Measurements from ENCODE around the gene TSHZ3.

TSHZ3 gene

DNA sequence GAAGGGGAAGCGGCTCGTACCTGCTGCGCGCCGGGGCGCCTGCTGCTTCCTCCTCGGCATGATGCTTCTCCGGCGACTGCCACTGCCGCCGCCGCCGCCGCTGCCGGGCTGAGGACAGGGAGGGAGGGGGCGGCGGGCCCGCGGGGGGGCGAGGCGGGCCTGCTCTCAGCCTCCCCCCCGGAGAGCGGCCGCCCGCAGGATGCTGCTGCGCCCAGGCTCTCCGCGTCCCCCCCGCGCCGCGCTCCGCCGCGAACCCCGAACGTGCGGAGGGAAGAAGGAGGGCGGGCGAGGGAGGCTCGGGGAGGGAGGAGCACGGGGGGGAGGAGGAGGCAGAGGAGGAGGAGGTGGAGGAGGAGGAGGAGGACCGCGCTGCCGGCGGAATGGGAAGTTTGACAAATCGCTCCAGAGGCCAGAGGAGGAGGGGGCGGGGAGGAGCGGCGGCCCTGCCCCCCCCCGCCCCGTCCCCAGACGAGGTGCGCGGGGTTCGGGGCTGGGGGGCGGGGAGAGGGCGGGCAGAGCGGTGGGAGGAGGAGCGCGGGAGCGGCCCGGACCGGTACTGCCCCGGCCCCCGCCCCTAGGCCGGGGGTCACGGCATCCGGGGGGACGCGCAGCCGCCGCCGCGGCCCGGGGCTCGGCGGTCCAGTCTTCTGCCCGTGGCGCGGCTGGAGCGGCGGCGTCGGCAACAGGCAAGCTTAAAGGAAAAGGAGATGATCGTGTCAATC is at the start of gene TSHZ3:
Gene TSHZ3 (minus strand): TSS at position 277 of the 722 bp plus-strand sequence. CDS start 217 bp downstream, at position 60.
- DNase-seq: peak; percentile 49

GRCh38 chr19:31397308-31397707 is 48.1 kb upstream of the TSHZ3 start:
- DNase-seq: no peak

GRCh38 chr19:31392464-31392863 is 43.2 kb upstream of the TSHZ3 start:
- no peak for DNase-seq

GRCh38 chr19:31391518-31391917 is 42.3 kb upstream of the TSHZ3 start:
- DNase-seq: no peak

- DNase-seq: no peak
These were observed 41.5 kb upstream of the TSHZ3 start for GRCh38 chr19:31390711-31391110.

GRCh38 chr19:31389874-31390273 is 40.6 kb upstream of the TSHZ3 start:
- DNase-seq: no peak

GRCh38 chr19:31387717-31388301 is 38.6 kb upstream of the TSHZ3 start:
- DNase-seq: no peak

DNA sequence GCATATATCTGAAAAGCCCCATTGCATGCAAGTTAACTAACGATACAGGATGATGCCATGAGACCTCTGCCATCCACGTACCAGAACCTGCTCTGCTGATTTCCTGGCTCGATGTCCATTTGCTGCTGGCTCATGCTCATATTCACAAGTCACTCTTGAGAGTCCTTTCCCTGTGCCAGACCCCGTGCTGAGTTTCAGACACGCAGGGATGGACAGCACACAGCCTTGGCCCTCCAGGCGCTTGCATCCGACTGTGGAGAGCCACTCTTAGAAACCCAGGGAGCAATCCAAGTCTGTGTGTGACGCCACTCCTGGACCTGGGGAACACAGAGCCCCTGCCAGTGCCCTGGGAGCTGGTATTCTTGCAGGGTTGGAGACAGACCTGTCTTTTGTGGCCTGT is 37.6 kb upstream of the TSHZ3 start:
- no peak for DNase-seq

GRCh38 chr19:31385744-31386143 is 36.5 kb upstream of the TSHZ3 start:
- DNase-seq: no peak

DNA sequence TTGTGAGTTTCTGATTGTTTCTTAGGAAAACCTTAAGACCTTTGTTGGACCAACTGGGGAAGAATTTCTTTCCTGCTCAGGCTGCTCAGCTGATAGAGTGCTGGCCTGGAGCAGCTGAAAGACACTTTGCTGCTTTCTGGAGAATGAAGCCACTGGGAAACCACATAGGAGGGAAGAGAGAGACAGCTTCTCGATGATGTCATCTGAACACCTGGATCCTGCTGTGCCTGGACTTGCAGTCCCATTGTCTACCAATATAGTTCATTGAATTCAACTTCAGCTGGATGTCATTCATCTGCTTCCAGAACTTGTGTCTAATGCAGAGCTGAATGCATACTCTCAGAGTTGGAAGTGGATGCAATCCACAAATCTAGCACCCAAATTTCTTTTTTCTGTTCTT is 34.3 kb upstream of the TSHZ3 start:
- no peak for DNase-seq

- no peak for DNase-seq
These were observed 31.6 kb upstream of the TSHZ3 start for GRCh38 chr19:31380854-31381253.

GRCh38 chr19:31378404-31378803 is 29.2 kb upstream of the TSHZ3 start:
- no peak for DNase-seq

GRCh38 chr19:31377736-31378135 is 28.5 kb upstream of the TSHZ3 start:
- no peak for DNase-seq

- no peak for DNase-seq
These were observed 23.1 kb upstream of the TSHZ3 start for GRCh38 chr19:31372246-31372781.

DNA sequence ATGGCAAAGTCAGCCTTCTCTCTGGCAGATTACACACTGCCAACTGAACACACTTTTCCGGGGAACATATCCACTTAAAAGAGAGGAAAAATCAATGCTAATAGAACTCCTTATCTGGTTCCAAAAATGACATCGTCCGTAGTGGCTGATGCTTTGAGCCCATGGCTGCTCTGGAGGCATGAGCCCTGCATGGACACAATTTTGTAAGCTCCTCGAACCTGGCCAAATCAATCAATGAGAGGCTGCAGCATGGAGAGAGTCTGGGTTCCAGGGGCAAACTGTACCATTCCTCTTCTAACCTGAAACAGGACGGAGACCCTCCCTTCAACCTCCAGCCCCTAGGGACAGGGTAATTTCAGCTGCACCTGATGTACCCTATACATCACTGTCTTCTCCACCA is 21.0 kb upstream of the TSHZ3 start:
- no peak for DNase-seq

DNA sequence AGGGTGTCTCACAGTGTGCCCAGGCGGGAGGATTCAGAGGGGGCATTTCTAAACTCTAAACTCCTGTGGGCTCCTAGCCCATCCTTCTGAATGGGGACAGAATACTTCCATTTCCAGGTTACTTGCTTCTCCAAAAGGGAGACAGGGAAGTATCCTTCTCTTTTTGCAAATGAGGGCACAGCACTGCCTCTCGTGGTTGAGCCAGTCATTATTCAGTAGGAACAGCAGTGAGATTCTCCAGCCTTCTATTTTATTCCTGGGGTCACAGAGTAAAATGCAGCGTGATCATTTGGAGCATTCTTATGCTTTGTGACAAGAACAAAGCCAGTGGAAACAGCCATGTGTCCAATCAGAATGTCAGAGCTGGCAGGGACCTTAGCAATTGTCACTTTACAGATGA is 15.7 kb upstream of the TSHZ3 start:
- DNase-seq: no peak

GRCh38 chr19:31361728-31362127 is 12.5 kb upstream of the TSHZ3 start:
- DNase-seq: no peak

DNA sequence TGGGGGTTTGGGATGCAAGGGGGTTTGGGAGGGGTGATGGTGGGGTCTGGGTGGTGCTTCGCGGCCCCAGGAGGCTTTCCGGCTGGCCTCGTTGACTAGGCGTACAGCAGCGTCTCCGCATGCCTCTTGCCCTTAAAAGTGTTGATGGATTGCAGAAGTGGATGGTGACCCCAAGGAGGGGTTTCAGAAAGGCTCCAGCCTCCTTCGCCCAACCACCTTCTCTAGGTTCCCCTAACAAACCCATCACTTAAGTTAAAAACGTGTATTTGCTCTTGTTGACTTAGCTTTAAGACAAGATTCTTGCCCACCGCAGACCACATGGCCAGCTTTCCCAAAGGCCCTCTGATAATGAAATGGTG is 8.1 kb upstream of the TSHZ3 start:
- no peak for DNase-seq

DNA sequence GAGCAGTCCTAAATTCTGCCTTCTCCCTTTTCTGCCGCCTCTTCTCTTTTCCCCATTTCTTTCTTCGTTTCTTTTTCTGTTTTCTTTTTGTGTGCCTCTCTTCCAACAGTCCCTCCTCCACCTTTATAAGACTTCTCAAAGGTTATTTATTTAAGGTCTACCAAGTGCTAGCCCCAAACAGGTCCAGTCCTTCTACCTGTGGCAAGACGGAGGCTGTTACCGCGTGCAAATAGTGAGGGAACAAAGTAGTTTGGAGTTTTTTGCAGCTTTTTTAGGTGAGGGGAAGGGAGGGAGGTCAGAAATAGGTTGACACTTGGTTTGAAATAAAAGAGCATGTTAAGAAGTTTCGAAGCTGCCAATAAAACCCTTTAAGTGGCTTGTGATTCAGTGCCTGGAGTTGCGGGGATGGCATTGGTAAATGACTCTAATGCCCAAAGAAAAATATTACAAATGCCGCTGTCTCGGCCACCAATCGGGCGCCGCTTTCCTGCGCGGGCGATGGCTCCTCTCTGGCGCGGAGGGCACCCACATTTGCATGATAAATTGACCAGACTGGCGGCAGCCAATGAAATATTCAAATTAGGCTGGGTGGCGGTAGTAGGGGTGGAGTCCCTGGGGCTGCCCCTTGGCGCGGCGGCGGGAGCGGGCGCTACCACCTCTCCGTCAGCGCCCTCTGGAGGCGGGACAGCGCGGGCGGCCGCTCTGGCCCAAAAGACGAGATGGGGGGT is 7.5 kb upstream of the TSHZ3 start:
- peak; percentile 60 for DNase-seq

DNA sequence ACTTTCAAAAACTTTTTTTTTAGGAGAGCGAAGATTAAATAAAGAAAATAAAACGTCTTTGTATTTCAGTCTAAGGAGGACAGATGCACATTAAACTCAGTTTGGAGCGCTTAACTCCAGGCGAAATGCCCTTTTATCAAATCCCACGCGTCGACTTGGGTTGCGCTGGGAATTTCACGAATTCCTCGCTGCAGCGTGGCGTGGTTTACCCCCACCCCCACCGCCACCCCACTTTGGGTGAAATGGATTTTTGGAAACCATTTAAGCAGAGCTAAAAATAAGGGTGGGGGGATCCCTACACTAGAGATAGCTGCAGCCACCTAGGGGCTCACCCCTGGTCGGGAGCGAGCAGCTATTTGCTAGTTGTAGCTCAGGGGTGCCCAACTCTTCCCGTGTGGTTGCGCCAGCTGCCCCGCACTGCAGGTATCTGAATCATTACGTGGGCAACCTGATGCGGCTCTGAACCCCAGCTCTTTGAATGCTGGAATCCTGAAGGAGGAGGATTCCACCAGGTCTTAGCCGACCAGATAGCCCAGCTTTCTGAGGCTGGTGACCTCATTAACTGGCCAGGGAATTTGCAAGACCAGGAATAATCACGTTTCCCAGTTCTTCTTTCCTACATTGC is 6.5 kb upstream of the TSHZ3 start:
- no peak for DNase-seq

DNA sequence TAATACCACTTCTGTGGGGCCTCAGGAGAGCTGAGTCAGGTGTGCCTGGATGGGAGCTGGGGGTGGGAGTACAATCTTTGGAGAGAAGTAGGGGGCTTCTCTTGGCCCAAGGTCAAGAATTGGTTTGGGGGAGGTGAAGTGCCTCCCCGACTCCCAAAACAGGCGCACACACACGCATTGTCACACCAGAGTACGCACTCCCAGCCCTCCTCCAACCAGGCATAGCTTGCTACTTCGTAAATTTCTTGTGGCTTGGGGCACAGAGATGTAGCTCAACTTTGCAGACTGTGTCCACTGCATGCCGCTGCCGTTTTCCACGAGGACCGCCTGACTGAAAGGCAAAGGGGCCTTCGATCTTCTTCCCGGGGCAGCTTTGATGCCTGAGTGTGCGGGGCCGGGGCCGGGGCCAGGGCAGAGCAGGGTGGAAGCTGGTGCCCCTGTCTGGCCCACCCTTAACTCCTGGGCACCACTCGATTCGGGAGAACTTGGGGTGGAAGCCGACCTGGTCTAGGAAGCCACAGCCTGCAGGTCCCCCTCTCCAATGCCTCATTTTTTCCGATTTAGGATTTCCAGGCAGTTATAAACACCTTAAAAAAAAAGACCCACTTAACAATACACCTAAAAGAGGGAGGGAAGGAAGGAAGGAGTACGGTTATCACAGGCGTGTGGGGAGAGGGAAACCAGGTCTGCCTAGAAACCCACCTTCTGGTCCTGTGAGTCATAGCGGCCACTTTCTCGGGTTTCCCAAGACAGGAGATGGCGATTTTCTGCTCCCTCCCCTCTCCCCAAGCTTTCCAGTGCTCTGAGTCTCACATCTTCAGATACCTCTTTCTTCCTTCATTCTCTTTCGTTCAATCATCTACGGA is 5.8 kb upstream of the TSHZ3 start:
- DNase-seq: no peak

- no peak for DNase-seq
These were observed 5.1 kb upstream of the TSHZ3 start for GRCh38 chr19:31354316-31354715.

DNA sequence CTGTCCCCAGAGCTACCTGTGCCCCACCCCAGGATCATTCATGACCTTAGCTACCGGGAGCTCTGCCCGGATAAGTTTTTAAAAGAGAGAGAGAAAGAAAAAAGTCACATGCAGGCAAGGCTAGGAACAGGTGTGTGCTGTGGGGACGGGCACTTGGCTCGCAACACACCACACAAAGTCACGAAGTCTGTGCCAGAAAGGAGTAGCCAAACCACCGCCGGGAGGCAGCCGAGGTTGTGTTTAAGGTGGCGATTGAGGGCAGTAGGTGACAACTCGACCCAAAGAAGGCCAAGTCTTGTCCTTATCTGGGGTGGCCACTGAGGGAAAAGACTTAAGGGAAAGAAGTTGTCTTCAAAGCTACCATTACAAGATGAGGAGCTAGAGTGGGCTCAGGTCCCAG is 4.6 kb upstream of the TSHZ3 start:
- no peak for DNase-seq

Measured in activated naive CD4-positive, alpha-beta T cell treated with anti-CD3 and anti-CD28 coated beads, Interleukin-2, amount 50 U/mL, for 16 hours (primary cell).